ENCODE results near the gene SIX4. TPM values are rescaled to one million over a fixed set of nuclear protein-coding genes. Genes with fewer than 3 reads are reported as not detected.

The SIX4 gene
- total RNA-seq, 1 experiment from 2014 or later: 4.3 TPM

DNA sequence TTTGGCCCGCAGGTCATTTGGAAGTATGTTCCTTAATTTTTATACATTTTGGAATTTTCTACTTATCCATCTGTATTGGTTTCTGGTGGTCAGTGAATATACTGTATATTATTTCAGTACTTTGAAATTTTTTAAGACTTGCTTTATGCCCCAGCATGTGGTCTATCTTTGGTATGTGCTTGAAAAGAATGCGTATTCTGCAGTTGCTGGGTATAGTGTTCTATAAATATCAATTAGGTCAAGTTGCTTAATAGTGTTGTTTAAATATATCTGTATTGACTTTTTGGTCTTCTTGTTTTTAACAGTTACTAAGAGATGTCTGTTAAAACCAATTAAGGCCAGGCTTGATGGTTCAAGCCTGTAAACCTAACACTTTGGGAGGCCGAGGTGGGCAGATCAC lies 53.2 kb downstream of the SIX4 start:
- Mint-ChIP-seq H3K4me3 (ENCODE audit: unreplicated experiment) (no peak overlapping the region), H3K36me3 (ENCODE audit: insufficient read depth, unreplicated experiment) (no peaks in the 10 kb centered on the region), H3K27ac (ENCODE audit: unreplicated experiment) (no peak overlapping the region), H3K9me3 (ENCODE audit: unreplicated experiment) (no peaks in the 10 kb centered on the region), H3K4me1 (ENCODE audit: low read depth, unreplicated experiment) (no peaks in the 10 kb centered on the region), H3K27me3 (ENCODE audit: insufficient read depth, unreplicated experiment) (no peaks in the 10 kb centered on the region)
- DNase-seq: no peak
- Histone ChIP-seq H3K27me3 (replicated peaks; ENCODE audit: control insufficient read depth, insufficient read depth, low read length) (no peaks in the 10 kb centered on the region), H3K36me3 (ENCODE audit: control insufficient read depth, insufficient read depth, low read length) (no peaks in the 10 kb centered on the region), H3K9me3 (no peaks in the 10 kb centered on the region), H3K4me3 (ENCODE audit: low read depth, low read length) (no peak overlapping the region), H3K4me1 (no peaks in the 10 kb centered on the region)
- ChIA-PET CTCF (no interaction called here), POLR2A (no interaction called here)
- no TSS peak for BruUV-seq (replicated peaks)
- intact Hi-C loops (cut with micrococcal nuclease; ENCODE audit: unreplicated experiment): no loop called here
- TF ChIP-seq, protein P1, sequence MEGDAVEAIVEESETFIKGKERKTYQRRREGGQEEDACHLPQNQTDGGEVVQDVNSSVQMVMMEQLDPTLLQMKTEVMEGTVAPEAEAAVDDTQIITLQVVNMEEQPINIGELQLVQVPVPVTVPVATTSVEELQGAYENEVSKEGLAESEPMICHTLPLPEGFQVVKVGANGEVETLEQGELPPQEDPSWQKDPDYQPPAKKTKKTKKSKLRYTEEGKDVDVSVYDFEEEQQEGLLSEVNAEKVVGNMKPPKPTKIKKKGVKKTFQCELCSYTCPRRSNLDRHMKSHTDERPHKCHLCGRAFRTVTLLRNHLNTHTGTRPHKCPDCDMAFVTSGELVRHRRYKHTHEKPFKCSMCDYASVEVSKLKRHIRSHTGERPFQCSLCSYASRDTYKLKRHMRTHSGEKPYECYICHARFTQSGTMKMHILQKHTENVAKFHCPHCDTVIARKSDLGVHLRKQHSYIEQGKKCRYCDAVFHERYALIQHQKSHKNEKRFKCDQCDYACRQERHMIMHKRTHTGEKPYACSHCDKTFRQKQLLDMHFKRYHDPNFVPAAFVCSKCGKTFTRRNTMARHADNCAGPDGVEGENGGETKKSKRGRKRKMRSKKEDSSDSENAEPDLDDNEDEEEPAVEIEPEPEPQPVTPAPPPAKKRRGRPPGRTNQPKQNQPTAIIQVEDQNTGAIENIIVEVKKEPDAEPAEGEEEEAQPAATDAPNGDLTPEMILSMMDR (IDR thresholded peaks at IDR 0.05; ENCODE audit: insufficient read depth in 1 of 2, low read depth in 1 of 2, low read length in 1 of 2, severe bottlenecking in 1 of 2, unreplicated experiment in 1 of 2): no peak

DNA sequence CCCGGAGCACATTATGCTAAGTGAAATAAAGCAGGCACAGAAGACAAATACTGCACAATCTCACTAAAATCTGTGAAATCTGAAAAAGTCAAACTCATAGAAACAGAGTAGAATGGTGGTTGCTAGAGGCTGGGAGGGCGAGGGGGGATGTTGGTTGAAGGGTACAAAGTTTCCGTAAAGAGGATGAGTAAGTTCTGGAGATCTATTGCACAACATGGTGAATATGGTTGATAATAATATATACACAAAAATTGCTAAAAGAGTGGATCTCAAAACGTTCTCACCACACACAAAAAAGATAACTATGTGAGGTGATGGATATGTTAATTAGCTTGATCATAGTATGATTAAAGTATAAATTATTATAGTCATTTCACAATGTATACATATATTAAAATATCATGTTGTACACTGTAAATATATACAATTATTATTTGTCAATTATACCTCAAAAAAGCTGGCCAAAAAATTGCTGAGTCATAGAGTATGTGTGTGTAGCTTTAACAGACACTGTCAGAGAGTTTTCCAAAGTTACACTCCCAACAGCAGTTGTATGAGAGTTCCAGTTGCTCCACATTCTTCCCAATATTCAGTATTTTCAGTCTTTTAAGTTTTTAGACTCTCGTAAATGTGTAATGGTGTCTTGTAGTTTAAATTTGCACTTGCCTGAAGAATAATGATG lies 55.6 kb downstream of the SIX4 start:
- H3K27ac Mint-ChIP-seq (ENCODE audit: unreplicated experiment): no peak overlapping the region
- DNase-seq: no peak
- intact Hi-C loops (cut with micrococcal nuclease; ENCODE audit: unreplicated experiment): no loop called here
- Histone ChIP-seq H3K36me3 (ENCODE audit: control insufficient read depth, insufficient read depth, low read length) (no peaks in the 10 kb centered on the region), H3K4me3 (ENCODE audit: low read depth, low read length) (no peak overlapping the region), H3K4me1 (0 out of 2 replicates have a peak, but pooled peaks cover 7% of the 10 kb centered on the region), H3K9me3 (no peaks in the 10 kb centered on the region), H3K27me3 (replicated peaks; ENCODE audit: control insufficient read depth, insufficient read depth, low read length) (no peaks in the 10 kb centered on the region)
- H3K9me3 Mint-ChIP-seq (ENCODE audit: unreplicated experiment): no peaks in the 10 kb centered on the region
- no peaks in the 10 kb centered on the region for H3K4me1 Mint-ChIP-seq (ENCODE audit: low read depth, unreplicated experiment)
- no TSS peak for BruUV-seq (replicated peaks)
- no peaks in the 10 kb centered on the region for H3K27me3 Mint-ChIP-seq (ENCODE audit: insufficient read depth, unreplicated experiment)
- CTCF ChIA-PET: no interaction called here
- H3K36me3 Mint-ChIP-seq (ENCODE audit: insufficient read depth, unreplicated experiment): no peaks in the 10 kb centered on the region
- TF ChIP-seq, protein P1 (IDR thresholded peaks at IDR 0.05; ENCODE audit: insufficient read depth in 1 of 2, low read depth in 1 of 2, low read length in 1 of 2, severe bottlenecking in 1 of 2, unreplicated experiment in 1 of 2): no peak
- POLR2A ChIA-PET: no interaction called here
- H3K4me3 Mint-ChIP-seq (ENCODE audit: unreplicated experiment): no peak overlapping the region

DNA sequence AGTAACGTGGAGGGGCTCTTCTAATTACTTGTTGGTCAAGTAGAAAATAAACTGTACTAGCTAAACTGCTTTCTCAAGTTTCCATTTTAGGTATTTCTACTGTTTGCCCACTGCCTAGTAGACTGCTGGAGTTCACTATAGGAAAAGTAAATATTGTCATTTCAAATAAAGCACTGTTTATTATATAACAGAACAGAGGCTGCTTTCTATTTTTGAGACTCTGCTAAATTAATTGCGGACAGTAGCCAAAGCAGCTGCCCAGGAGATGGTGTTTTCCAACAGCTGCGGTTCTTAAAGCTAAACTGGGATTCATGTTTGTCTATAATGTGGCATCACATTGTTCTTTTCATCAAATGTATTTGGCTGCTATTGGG lies 59.0 kb downstream of the SIX4 start:
- Mint-ChIP-seq H3K27ac (ENCODE audit: unreplicated experiment) (no peak overlapping the region), H3K9me3 (ENCODE audit: unreplicated experiment) (no peaks in the 10 kb centered on the region), H3K27me3 (ENCODE audit: insufficient read depth, unreplicated experiment) (peaks cover 5% of the 10 kb centered on the region), H3K4me3 (ENCODE audit: unreplicated experiment) (no peak overlapping the region), H3K36me3 (ENCODE audit: insufficient read depth, unreplicated experiment) (no peaks in the 10 kb centered on the region), H3K4me1 (ENCODE audit: low read depth, unreplicated experiment) (no peaks in the 10 kb centered on the region)
- intact Hi-C loops (cut with micrococcal nuclease; ENCODE audit: unreplicated experiment): no loop called here
- BruUV-seq (replicated peaks): no TSS peak
- Histone ChIP-seq H3K4me3 (ENCODE audit: low read depth, low read length) (no peak overlapping the region), H3K9me3 (no peaks in the 10 kb centered on the region), H3K36me3 (ENCODE audit: control insufficient read depth, insufficient read depth, low read length) (no peaks in the 10 kb centered on the region), H3K27me3 (replicated peaks; ENCODE audit: control insufficient read depth, insufficient read depth, low read length) (no peaks in the 10 kb centered on the region), H3K4me1 (0 out of 2 replicates have a peak, but pooled peaks cover 7% of the 10 kb centered on the region)
- CTCF ChIA-PET: interaction anchor here (1.1 kb wide), 1 partner anchor 40 kb away, joined by 3 read pairs; no protein-coding TSS in a partner anchor
- POLR2A ChIA-PET: interaction anchor here (1.7 kb wide), 1 partner anchor 316 kb away, joined by 4 read pairs; the partner anchor contains the start of genes SLC38A6 and TRMT5
- TF ChIP-seq, protein P1 (IDR thresholded peaks at IDR 0.05; ENCODE audit: insufficient read depth in 1 of 2, low read depth in 1 of 2, low read length in 1 of 2, severe bottlenecking in 1 of 2, unreplicated experiment in 1 of 2): no peak
- DNase-seq: no peak
